Progenitor cell of endocrine pancreas (in vitro differentiated cells): ENCODE data around the gene PHRF1. TPM values are rescaled to one million over a fixed set of nuclear protein-coding genes. Genes with fewer than 3 reads are reported as not detected.
A peak's percentile ranks its signal among the peaks of the same experiment; 100 is the strongest.

Experiments
- DNase-seq: peaks from one replicate; pipeline ENCODE4 v3.0.0; 2021; ENCODE audit warnings: low spot score; ENCODE audit not compliant: unreplicated experiment
- H3K27ac Mint-ChIP-seq: 2 replicates; pipeline ENCODE4 v1.8.0; 2021; ENCODE audit warnings: mild to moderate bottlenecking, moderate library complexity, mixed read lengths
- H3K27me3 Mint-ChIP-seq: 2 replicates; pipeline ENCODE4 v1.8.0; 2021; ENCODE audit warnings: mixed read lengths
- H3K36me3 Mint-ChIP-seq: 2 replicates; pipeline ENCODE4 v1.8.0; 2022; ENCODE audit warnings: mixed read lengths; ENCODE audit not compliant: insufficient read depth
- H3K4me1 Mint-ChIP-seq: 2 replicates; pipeline ENCODE4 v1.8.0; 2021; ENCODE audit warnings: low read depth, mixed read lengths
- H3K4me3 Mint-ChIP-seq: 2 replicates; pipeline ENCODE4 v1.8.0; 2021; ENCODE audit warnings: low read depth, mild to moderate bottlenecking, moderate library complexity, mixed read lengths
- H3K9me3 Mint-ChIP-seq: 2 replicates; pipeline ENCODE4 v1.8.0; 2021; ENCODE audit warnings: low read depth, mixed read lengths
- CTCF ChIP-seq: fragments of 200-600 bp; sonication (generic); IDR thresholded peaks from one replicate; pipeline ENCODE4 v1.5.0; 2021; ENCODE audit warnings: antibody characterized with exemption, mild to moderate bottlenecking; ENCODE audit not compliant: unreplicated experiment
- total RNA-seq: library from RNA; stranded (reverse); gene quantifications from 2 replicates; pipeline ENCODE4 v1.2.1, GENCODE V29; 2021

PHRF1 gene
- total RNA-seq, 1 donor from 2014 or later, result 44.4 TPM

GRCh38 chr11:553988-554340, 22.3 kb upstream of the PHRF1 start:
- Mint-ChIP-seq H3K36me3 (no peaks in the 10 kb centered on the region), H3K4me3 (no peak overlapping the region), H3K27ac (no peak overlapping the region), H3K27me3 (peaks cover 14% of the 10 kb centered on the region), H3K9me3 (no peaks in the 10 kb centered on the region), H3K4me1 (no peaks in the 10 kb centered on the region)
- no peak for DNase-seq
- TF ChIP-seq CTCF, result no peak

- H3K27ac Mint-ChIP-seq, result no peak overlapping the region
- DNase-seq, result peak; percentile 70
- H3K4me3 Mint-ChIP-seq, result no peak overlapping the region
- H3K36me3 Mint-ChIP-seq, result no peaks in the 10 kb centered on the region
- peaks cover 2% of the 10 kb centered on the region for H3K4me1 Mint-ChIP-seq
- H3K9me3 Mint-ChIP-seq, result no peaks in the 10 kb centered on the region
- peak; percentile 61 for TF ChIP-seq CTCF
- H3K27me3 Mint-ChIP-seq, result peaks cover 14% of the 10 kb centered on the region
Observed at GRCh38 chr11:554428-555226, 21.6 kb upstream of the PHRF1 start.

- H3K27me3 Mint-ChIP-seq, result peaks cover 14% of the 10 kb centered on the region
- no peak for TF ChIP-seq CTCF
- peak overlapping the region; percentile 33 for H3K4me3 Mint-ChIP-seq
- peaks cover 6% of the 10 kb centered on the region for H3K4me1 Mint-ChIP-seq
- no peaks in the 10 kb centered on the region for H3K9me3 Mint-ChIP-seq
- no peaks in the 10 kb centered on the region for H3K36me3 Mint-ChIP-seq
- H3K27ac Mint-ChIP-seq, result no peak overlapping the region
- no peak for DNase-seq
Observed at GRCh38 chr11:555227-555779, 21.0 kb upstream of the PHRF1 start.

- Mint-ChIP-seq H3K27me3 (peaks cover 14% of the 10 kb centered on the region), H3K36me3 (no peaks in the 10 kb centered on the region), H3K27ac (no peak overlapping the region), H3K4me1 (peaks cover 6% of the 10 kb centered on the region), H3K9me3 (no peaks in the 10 kb centered on the region), H3K4me3 (peak overlapping the region; percentile 14)
- TF ChIP-seq CTCF, result no peak
- DNase-seq, result no peak
Observed at GRCh38 chr11:555780-556661, 20.2 kb upstream of the PHRF1 start.

GRCh38 chr11:556662-557256, 19.5 kb upstream of the PHRF1 start:
- H3K9me3 Mint-ChIP-seq, result no peaks in the 10 kb centered on the region
- no peak for TF ChIP-seq CTCF
- H3K4me1 Mint-ChIP-seq, result peaks cover 10% of the 10 kb centered on the region
- H3K4me3 Mint-ChIP-seq, result peak overlapping the region; percentile 14
- peaks cover 14% of the 10 kb centered on the region for H3K27me3 Mint-ChIP-seq
- no peak overlapping the region for H3K27ac Mint-ChIP-seq
- H3K36me3 Mint-ChIP-seq, result no peaks in the 10 kb centered on the region
- DNase-seq, result no peak
